HepG2 (cell line): ENCODE measurements around the gene LCE6A. TPM values are rescaled to one million over a fixed set of nuclear protein-coding genes. Genes with fewer than 3 reads are reported as not detected.

Source experiments
- ATAC-seq: fragments of 200-7000 bp; cut with Tn5 transposase; 3 replicates; pipeline ENCODE4 v1.9.1; 2020; ENCODE audit warnings: mild to moderate bottlenecking, moderate library complexity
- BruUV-seq: library from RNA; stranded (reverse); fragments of 400-500 nt; replicated peaks from 2 replicates; lab custom pipeline; 2021; lab: Mats Ljungman, UMichigan
- CTCF ChIA-PET: fragments of 300-600 bp; formaldehyde crosslinking; extraction: SDS; loops from one replicate; lab custom pipeline; 2021; ENCODE audit warnings: low total read pairs, inconsistent platforms, low intra/inter-chr PET ratio; lab: Yijun Ruan, JAX
- POLR2A ChIA-PET: fragments of 350-600 bp; sonication (Branson Sonifier 250); formaldehyde crosslinking; loops from one replicate; lab custom pipeline; 2020; ENCODE audit warnings: antibody characterized with exemption, inconsistent platforms; lab: Yijun Ruan, JAX
- DNase-seq: peaks from one replicate; pipeline ENCODE4 v3.0.0-alpha.2; 2015; ENCODE audit warnings: low spot score
- FAIRE-seq: peaks from 3 replicates; lab custom pipeline; 2011; peaks lifted over from hg19 to GRCh38; lab: Jason Lieb, UNC
- H2AFZ ChIP-seq: one replicate; pipeline ENCODE4 v1.6.1; 2011; ENCODE audit warnings: low read length, inconsistent platforms
- H3K27ac ChIP-seq: fragments of 300-600 bp; 3 replicates; pipeline ENCODE4 v1.8.0; 2011; ENCODE audit warnings: mixed run types, mild to moderate bottlenecking, mixed read lengths, low read length, inconsistent platforms; ENCODE audit not compliant: insufficient read depth; ENCODE audit errors: extremely low read length
- H3K27me3 ChIP-seq, 2 experiments: fragments of 200-600 bp in 1 of 2; 2 replicates in 1 of 2; 3 replicates in 1 of 2; pipeline versions ENCODE4 v1.6.0 to v1.8.0; 2011; ENCODE audit warnings: low read length in 2 of 2, mild to moderate bottlenecking in 2 of 2, moderate library complexity in 2 of 2, inconsistent platforms in 1 of 2; ENCODE audit not compliant: insufficient read depth in 2 of 2, control insufficient read depth in 1 of 2
- H3K36me3 ChIP-seq, 2 experiments: fragments of 200-600 bp in 1 of 2; replicated peaks in 1 of 2; 2 replicates in 1 of 2; 3 replicates in 1 of 2; pipeline versions ENCODE4 v1.5.1 to v1.8.0; 2011; ENCODE audit warnings: low read length in 2 of 2, inconsistent platforms in 1 of 2; ENCODE audit not compliant: insufficient read depth in 2 of 2, control insufficient read depth in 1 of 2
- H3K4me1 ChIP-seq: 2 replicates; pipeline ENCODE4 v1.5.1; 2012; ENCODE audit warnings: low read length, inconsistent platforms; ENCODE audit not compliant: insufficient read depth
- H3K4me2 ChIP-seq: 2 replicates; pipeline ENCODE4 v1.6.0; 2011; ENCODE audit warnings: low read depth, low read length, inconsistent platforms
- H3K4me3 ChIP-seq, 3 experiments: fragments of 200-600 bp in 1 of 3; sonication (generic), shearing (Covaris generic) in 1 of 3; replicated peaks in 1 of 3; 2 replicates each; pipeline ENCODE4 v1.5.1; 2011 to 2016; ENCODE audit warnings: low read length in 3 of 3, inconsistent platforms in 2 of 3, low read depth in 2 of 3, mild to moderate bottlenecking in 2 of 3, control low read depth in 1 of 3, mixed read lengths in 1 of 3; ENCODE audit not compliant: insufficient read depth in 1 of 3
- H3K79me2 ChIP-seq: one replicate; pipeline ENCODE4 v1.6.1; 2011; ENCODE audit warnings: low read length, inconsistent platforms; ENCODE audit not compliant: insufficient read depth
- H3K9ac ChIP-seq: 2 replicates; pipeline ENCODE4 v1.6.0; 2011; ENCODE audit warnings: mild to moderate bottlenecking, low read depth, low read length, inconsistent platforms; ENCODE audit not compliant: insufficient read depth
- H3K9me3 ChIP-seq: 2 replicates; pipeline ENCODE4 v1.5.1; 2012; ENCODE audit warnings: mild to moderate bottlenecking, low read length
- H4K20me1 ChIP-seq: 2 replicates; pipeline ENCODE4 v1.6.0; 2011; ENCODE audit warnings: inconsistent platforms, mild to moderate bottlenecking, low read length, moderate library complexity; ENCODE audit not compliant: insufficient read depth
- CENPT ChIP-seq: sonication (generic); formaldehyde crosslinking; IDR thresholded peaks from 2 replicates; pipeline ENCODE4 v1.8.0; 2022; ENCODE audit warnings: low read depth, mild to moderate bottlenecking, moderate library complexity, missing genetic modification reagents
- HDAC2 ChIP-seq: sonication (generic); formaldehyde crosslinking; IDR thresholded peaks from 2 replicates; pipeline ENCODE4 v1.4.0; 2020; ENCODE audit warnings: missing genetic modification reagents
- MLX ChIP-seq: IDR thresholded peaks from 2 replicates; pipeline ENCODE4 v1.6.1; 2016
- NR2F2 ChIP-seq: IDR thresholded peaks from 2 replicates; pipeline ENCODE4 v1.6.1; 2012; ENCODE audit warnings: low read depth, inconsistent platforms, borderline replicate concordance
- TEAD2 ChIP-seq: sonication (generic); formaldehyde crosslinking; IDR thresholded peaks from 2 replicates; pipeline ENCODE4 v1.9.0; 2021; ENCODE audit warnings: missing genetic modification reagents
- ZBTB14 ChIP-seq: sonication (generic); formaldehyde crosslinking; IDR thresholded peaks from 2 replicates; pipeline ENCODE4 v1.4.0; 2020; ENCODE audit warnings: missing genetic modification reagents
- ZBTB46 ChIP-seq: sonication (generic); formaldehyde crosslinking; IDR thresholded peaks from 2 replicates; pipeline ENCODE4 v1.4.0; 2020; ENCODE audit warnings: mild to moderate bottlenecking, missing genetic modification reagents, borderline replicate concordance
- ZKSCAN1 ChIP-seq: fragments of 150-350 bp; IDR thresholded peaks from 2 replicates; pipeline ENCODE4 v1.6.1; 2014; ENCODE audit warnings: low read length
- ZNF557 ChIP-seq: sonication (generic); formaldehyde crosslinking; IDR thresholded peaks from 2 replicates; pipeline ENCODE4 v1.4.0; 2020; ENCODE audit warnings: missing genetic modification reagents
- ZNF570 ChIP-seq: sonication (generic); formaldehyde crosslinking; IDR thresholded peaks from 2 replicates; pipeline ENCODE4 v1.4.0; 2020; ENCODE audit warnings: mild to moderate bottlenecking, missing genetic modification reagents, borderline replicate concordance
- WGBS: methylation state at CpG from one replicate; pipeline ENCODE4 v1.1.6; 2017; ENCODE audit warnings: low lambda C conversion rate; 5-methylcytosine and 5-hydroxymethylcytosine counted together
- in situ Hi-C: cut with HindIII; loops from 2 replicates; pipeline ENCODE4 v1.10.0; 2017; ENCODE audit warnings: low pct_unique_long_range_greater_than_20kb; ENCODE audit not compliant: extremely low pct_ligation_motif_present
- intact Hi-C: fragments of 100-400 bp; cut with micrococcal nuclease; formaldehyde crosslinking; loops from one replicate; pipeline ENCODE4 v1.10.0; 2022; ENCODE audit not compliant: unreplicated experiment
- polyA plus RNA-seq, 8 experiments: library from polyadenylated mRNA; depleted of rRNA in 3 of 8; stranded (reverse) in 7 of 8; unstranded in 1 of 8; fragments of >200 nt; fragmentation: Illumina TruSeq in 4 of 8; extraction: Trizol in 4 of 8; gene quantifications; 2 replicates each; pipeline versions ENCODE4 v1.2.1 to v1.2.3, GENCODE V29; 2011 to 2016; ENCODE audit warnings: low read depth in 4 of 8, missing spikeins in 1 of 8, mixed read lengths in 1 of 8; ENCODE audit not compliant: insufficient read depth in 1 of 8
- total RNA-seq, 5 experiments: library from RNA; depleted of rRNA; stranded (reverse); fragments of >200 nt; fragmentation: Illumina TruSeq; extraction: Trizol; gene quantifications; 2 replicates each; pipeline ENCODE4 v1.2.3, GENCODE V29; 2016; ENCODE audit warnings: low read depth in 1 of 5
- TF ChIP-seq, protein P1 (sequence below): sonication (generic); formaldehyde crosslinking; IDR thresholded peaks from 2 replicates; pipeline ENCODE4 v1.4.0; 2020; ENCODE audit warnings: missing genetic modification reagents

LCE6A gene
- total and polyA plus RNA-seq, 2 of the 13 experiments (the other 11 are each of a cell fraction or from before 2014, with no cell fraction given), result not detected

GRCh38 chr1:152836870-152837269 lies 5.8 kb upstream of the LCE6A start:
- ChIA-PET POLR2A (no interaction called here), CTCF (no interaction called here)
- in situ Hi-C loops (no loop called here), intact Hi-C loops (no loop called here)
- H2AFZ ChIP-seq, result no peak overlapping the region
- no peaks in the 10 kb centered on the region for H4K20me1 ChIP-seq
- no peak for ATAC-seq
- no peaks in the 10 kb centered on the region for H3K27me3 ChIP-seq
- H3K4me3 ChIP-seq, result no peak overlapping the region
- no peaks in the 10 kb centered on the region for H3K4me1 ChIP-seq
- FAIRE-seq, result no peak
- H3K36me3 ChIP-seq, result no peaks in the 10 kb centered on the region
- H3K79me2 ChIP-seq, result no peaks in the 10 kb centered on the region
- H3K27ac ChIP-seq, result no peak overlapping the region
- H3K9ac ChIP-seq, result no peak overlapping the region
- WGBS, result 4% methylated on average over 2 of the region's 2 CpGs
- TF ChIP-seq ZBTB14 (no peak), ZKSCAN1 (no peak), HDAC2 (CRISPR knock-in tag) (no peak), NR2F2 (no peak), ZNF557 (CRISPR knock-in tag) (no peak), CENPT (CRISPR knock-in tag) (no peak), ZBTB46 (CRISPR knock-in tag) (no peak), ZNF570 (CRISPR knock-in tag) (no peak), MLX (no peak), TEAD2 (CRISPR knock-in tag) (no peak)
- TF ChIP-seq, protein P1, sequence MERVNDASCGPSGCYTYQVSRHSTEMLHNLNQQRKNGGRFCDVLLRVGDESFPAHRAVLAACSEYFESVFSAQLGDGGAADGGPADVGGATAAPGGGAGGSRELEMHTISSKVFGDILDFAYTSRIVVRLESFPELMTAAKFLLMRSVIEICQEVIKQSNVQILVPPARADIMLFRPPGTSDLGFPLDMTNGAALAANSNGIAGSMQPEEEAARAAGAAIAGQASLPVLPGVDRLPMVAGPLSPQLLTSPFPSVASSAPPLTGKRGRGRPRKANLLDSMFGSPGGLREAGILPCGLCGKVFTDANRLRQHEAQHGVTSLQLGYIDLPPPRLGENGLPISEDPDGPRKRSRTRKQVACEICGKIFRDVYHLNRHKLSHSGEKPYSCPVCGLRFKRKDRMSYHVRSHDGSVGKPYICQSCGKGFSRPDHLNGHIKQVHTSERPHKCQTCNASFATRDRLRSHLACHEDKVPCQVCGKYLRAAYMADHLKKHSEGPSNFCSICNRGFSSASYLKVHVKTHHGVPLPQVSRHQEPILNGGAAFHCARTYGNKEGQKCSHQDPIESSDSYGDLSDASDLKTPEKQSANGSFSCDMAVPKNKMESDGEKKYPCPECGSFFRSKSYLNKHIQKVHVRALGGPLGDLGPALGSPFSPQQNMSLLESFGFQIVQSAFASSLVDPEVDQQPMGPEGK (CRISPR knock-in tag), result no peak
- DNase-seq, result no peak
- BruUV-seq, result no TSS peak
- H3K9me3 ChIP-seq, result no peaks in the 10 kb centered on the region
- no peak overlapping the region for H3K4me2 ChIP-seq
